Cardiac muscle cell (in vitro differentiated cells and primary cell): ENCODE measurements around the gene TNFRSF1B. TPM values are rescaled to one million over a fixed set of nuclear protein-coding genes. Genes with fewer than 3 reads are reported as not detected.
A peak's percentile ranks its signal among the peaks of the same experiment; 100 is the strongest.

Experiments used
- DNase-seq, 2 donors: peaks; one replicate each; pipeline versions ENCODE4 v3.0.0 to v3.0.0-alpha.2; 2010 to 2017; ENCODE audit warnings: low read depth in 1 of 2, low spot score in 1 of 2
- H3K27ac ChIP-seq: fragments of 200-600 bp; sonication (generic); 2 replicates; pipeline ENCODE4 v1.5.1; 2016
- H3K27me3 ChIP-seq: fragments of 200-600 bp; sonication (generic); 2 replicates; pipeline ENCODE4 v1.6.0; 2016; ENCODE audit warnings: control low read depth
- H3K36me3 ChIP-seq: fragments of 200-600 bp; sonication (generic); 2 replicates; pipeline ENCODE4 v1.5.1; 2016; ENCODE audit warnings: control low read depth
- H3K4me1 ChIP-seq: fragments of 200-600 bp; sonication (generic); 2 replicates; pipeline ENCODE4 v1.8.1; 2017; ENCODE audit warnings: low read depth, mild to moderate bottlenecking, mixed run types
- H3K4me3 ChIP-seq: fragments of 200-600 bp; sonication (generic); 2 replicates; pipeline ENCODE4 v1.5.1; 2016; ENCODE audit warnings: mild to moderate bottlenecking
- H3K9me3 ChIP-seq: fragments of 200-600 bp; sonication (generic); 2 replicates; pipeline ENCODE4 v1.5.1; 2017; ENCODE audit warnings: low read depth, mild to moderate bottlenecking, control low read depth
- CTCF ChIP-seq: IDR thresholded peaks from 2 replicates; pipeline ENCODE4 v1.5.1; 2012; ENCODE audit warnings: low read depth, mild to moderate bottlenecking, low read length
- polyA plus RNA-seq: library from polyadenylated mRNA; unstranded; fragments of >200 nt; fragmentation: Nextera tagmentation; extraction: Ambion mirVana; gene quantifications from 2 replicates; pipeline ENCODE4 v1.2.1, GENCODE V29; 2016
- total RNA-seq: library from RNA; depleted of rRNA; stranded (reverse); fragments of >200 nt; gene quantifications from 2 replicates; pipeline ENCODE4 v1.2.3, GENCODE V29; 2016

TNFRSF1B gene
- total and polyA plus RNA-seq, 2 experiments from 2014 or later = 0.27 TPM; not detected in 1

DNA sequence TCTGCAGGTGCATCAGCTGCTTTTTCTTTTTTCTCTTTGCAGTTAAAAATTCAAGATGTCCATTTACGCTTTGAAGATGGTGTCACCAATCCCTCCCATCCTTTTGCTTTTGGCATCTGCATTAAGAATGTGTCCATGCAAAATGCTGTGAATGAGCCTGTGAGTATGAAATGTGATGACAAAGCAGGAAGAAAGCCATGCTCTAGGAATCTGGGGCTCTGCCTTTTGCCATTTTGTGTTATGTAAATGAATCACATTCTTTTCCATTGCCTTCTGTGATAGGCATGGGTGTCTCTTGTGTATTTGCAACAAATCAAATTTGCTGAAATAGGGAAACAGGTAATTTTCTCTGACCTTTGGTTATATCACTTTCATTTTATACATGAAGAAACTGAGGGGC, 82.4 kb downstream of the TNFRSF1B start:
- Histone ChIP-seq H3K9me3 (no peaks in the 10 kb centered on the region), H3K36me3 (peaks cover 15% of the 10 kb centered on the region), H3K27me3 (no peaks in the 10 kb centered on the region), H3K4me1 (peaks cover 24% of the 10 kb centered on the region), H3K4me3 (no peak overlapping the region), H3K27ac (peak overlapping the region; percentile 41)
- TF ChIP-seq CTCF = no peak
- DNase-seq = peak in 1 of 2 donors; percentile 13

GRCh38 chr1:12249748-12250147, 83.0 kb downstream of the TNFRSF1B start:
- H3K4me1 ChIP-seq = peaks cover 24% of the 10 kb centered on the region

GRCh38 chr1:12251442-12251841, 84.7 kb downstream of the TNFRSF1B start:
- Histone ChIP-seq H3K9me3 (no peaks in the 10 kb centered on the region), H3K27me3 (no peaks in the 10 kb centered on the region), H3K4me3 (no peak overlapping the region), H3K27ac (peak overlapping the region; percentile 35), H3K36me3 (peaks cover 14% of the 10 kb centered on the region), H3K4me1 (peaks cover 24% of the 10 kb centered on the region)
- peak in 1 of 2 donors; percentile 10 for DNase-seq
- no peak for TF ChIP-seq CTCF

More at GRCh38 chr1:12249748-12250147, 83.0 kb downstream of the TNFRSF1B start:
- DNase-seq = peak in 1 of 2 donors; percentile 49
- H3K36me3 ChIP-seq = peaks cover 13% of the 10 kb centered on the region
- TF ChIP-seq CTCF = no peak
- H3K27ac ChIP-seq = peak overlapping the region; percentile 41
- H3K4me3 ChIP-seq = no peak overlapping the region
- no peaks in the 10 kb centered on the region for H3K9me3 ChIP-seq
- H3K27me3 ChIP-seq = no peaks in the 10 kb centered on the region

GRCh38 chr1:12255913-12256312, 89.1 kb downstream of the TNFRSF1B start:
- Histone ChIP-seq H3K4me3 (no peak overlapping the region), H3K9me3 (no peaks in the 10 kb centered on the region), H3K27ac (no peak overlapping the region), H3K36me3 (peaks cover 34% of the 10 kb centered on the region), H3K27me3 (no peaks in the 10 kb centered on the region), H3K4me1 (peaks cover 6% of the 10 kb centered on the region)
- TF ChIP-seq CTCF = no peak
- peak in 1 of 2 donors; percentile 21 for DNase-seq

DNA sequence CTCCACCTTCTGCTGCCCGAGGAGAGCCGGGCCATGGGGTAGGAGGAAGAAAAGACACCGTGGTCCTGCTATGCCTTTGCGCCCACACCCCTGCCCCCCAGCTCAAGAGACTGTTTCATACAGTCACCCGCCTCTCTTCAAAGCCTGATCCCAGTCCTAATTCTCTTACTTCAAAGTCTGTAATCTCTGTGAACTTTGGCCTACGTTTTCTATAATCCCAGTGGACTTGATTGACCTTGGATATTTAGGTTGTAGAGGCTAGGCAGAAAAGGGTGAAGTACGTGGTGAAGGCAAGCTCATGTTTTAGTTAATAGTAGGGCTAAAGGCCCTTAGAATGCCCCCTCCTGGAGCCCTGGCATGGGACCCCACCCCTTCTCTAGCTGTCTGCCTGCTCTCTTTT, 91.5 kb downstream of the TNFRSF1B start:
- no peak for DNase-seq
- Histone ChIP-seq H3K4me3 (no peak overlapping the region), H3K36me3 (peaks cover 56% of the 10 kb centered on the region), H3K27ac (no peak overlapping the region), H3K4me1 (no peaks in the 10 kb centered on the region), H3K9me3 (no peaks in the 10 kb centered on the region), H3K27me3 (no peaks in the 10 kb centered on the region)
- no peak for TF ChIP-seq CTCF

Other genes with a start within 250 kb of the TNFRSF1B start
- gene KIAA2013, start 240.6 kb upstream of the TNFRSF1B start, total RNA-seq = 98.0 and 112 TPM in 2 replicates
- 100 and 115 TPM in 2 replicates for gene KIAA2013, start 240.6 kb upstream of the TNFRSF1B start, polyA plus RNA-seq
- 158 and 185 TPM in 2 replicates for gene PLOD1, start 232.3 kb upstream of the TNFRSF1B start, total RNA-seq
- gene PLOD1, start 232.3 kb upstream of the TNFRSF1B start, polyA plus RNA-seq = 149 and 167 TPM in 2 replicates
- gene MFN2, start 186.5 kb upstream of the TNFRSF1B start, total RNA-seq = 86.7 and 89.7 TPM in 2 replicates
- gene MFN2, start 186.5 kb upstream of the TNFRSF1B start, polyA plus RNA-seq = 82.6 and 83.8 TPM in 2 replicates
- 29.6 and 30.1 TPM in 2 replicates for gene MIIP, start 147.5 kb upstream of the TNFRSF1B start, total RNA-seq
- gene MIIP, start 147.5 kb upstream of the TNFRSF1B start, polyA plus RNA-seq = 30.8 and 39.9 TPM in 2 replicates
- 0.06 TPM in 1 of 2 replicates, not detected in the other for gene TNFRSF8, start 103.7 kb upstream of the TNFRSF1B start, total RNA-seq
- gene TNFRSF8, start 103.7 kb upstream of the TNFRSF1B start, polyA plus RNA-seq = 0.11 TPM in 1 of 2 replicates, not detected in the other
- gene VPS13D, start 63.0 kb downstream of the TNFRSF1B start, total RNA-seq = 23.5 and 35.7 TPM in 2 replicates
- gene VPS13D, start 63.0 kb downstream of the TNFRSF1B start, polyA plus RNA-seq = 8.3 and 9.7 TPM in 2 replicates